GM12878 (cell line): ENCODE data around the gene MLNR. TPM values are rescaled to one million over a fixed set of nuclear protein-coding genes. Genes with fewer than 3 reads are reported as not detected.

Experiments
- ATAC-seq: fragments of 200-7000 bp; cut with Tn5 transposase; 3 replicates; pipeline ENCODE4 v1.9.1; 2020; ENCODE audit warnings: mild to moderate bottlenecking, moderate library complexity
- BruUV-seq: library from RNA; stranded (reverse); fragments of 400-500 nt; replicated peaks from 2 replicates; lab custom pipeline; 2021; lab: Mats Ljungman, UMichigan
- CTCF ChIA-PET: fragments of 300-600 bp; sonication (Branson Sonifier 250); formaldehyde crosslinking; extraction: SDS; loops from one replicate; lab custom pipeline; 2021; ENCODE audit warnings: inconsistent platforms; lab: Yijun Ruan, JAX
- POLR2A ChIA-PET: fragments of 350-600 bp; formaldehyde crosslinking; extraction: SDS; loops from one replicate; lab custom pipeline; 2021; ENCODE audit warnings: inconsistent platforms; lab: Charles Lee
- RAD21 ChIA-PET: fragments of 300-600 bp; sonication (Branson Sonifier 250); formaldehyde crosslinking; loops from one replicate; lab custom pipeline; 2023; ENCODE audit warnings: antibody characterized with exemption; ENCODE audit not compliant: unreplicated experiment; lab: Charles Lee
- SMC1A ChIA-PET: fragments of 300-600 bp; sonication (Branson Sonifier 250); formaldehyde crosslinking; loops from one replicate; lab custom pipeline; 2023; ENCODE audit not compliant: unreplicated experiment, uncharacterized antibody; lab: Charles Lee
- DNase-seq: peaks from one replicate; pipeline ENCODE4 v3.0.0-alpha.2; 2011; ENCODE audit warnings: low read depth, low spot score
- FAIRE-seq: peaks from 3 replicates; lab custom pipeline; 2011; peaks lifted over from hg19 to GRCh38; lab: Jason Lieb, UNC
- H2AFZ ChIP-seq: 2 replicates; pipeline ENCODE4 v1.6.0; 2011; ENCODE audit warnings: low read depth, low read length, control low read depth; ENCODE audit not compliant: control insufficient read depth
- H3K27ac ChIP-seq: 2 replicates; pipeline ENCODE4 v1.5.1; 2011; ENCODE audit warnings: control low read depth; ENCODE audit not compliant: control insufficient read depth, insufficient read depth
- H3K27me3 ChIP-seq, 2 experiments: replicated peaks in 1 of 2; 2 replicates each; pipeline versions ENCODE4 v1.6.0 to v1.6.1; 2011; ENCODE audit warnings: low read length in 1 of 2; ENCODE audit not compliant: control insufficient read depth in 2 of 2, insufficient read depth in 2 of 2
- H3K36me3 ChIP-seq, 2 experiments: 2 replicates each; pipeline ENCODE4 v1.5.1; 2011; ENCODE audit warnings: low read length in 1 of 2; ENCODE audit not compliant: control insufficient read depth in 2 of 2, insufficient read depth in 2 of 2
- H3K4me1 ChIP-seq: 2 replicates; pipeline ENCODE4 v1.6.1; 2011; ENCODE audit warnings: mild to moderate bottlenecking, low read length, moderate library complexity, mixed read lengths; ENCODE audit not compliant: control insufficient read depth, insufficient read depth
- H3K4me2 ChIP-seq: 2 replicates; pipeline ENCODE4 v1.6.0; 2011; ENCODE audit warnings: control low read depth; ENCODE audit not compliant: control insufficient read depth, insufficient read depth
- H3K4me3 ChIP-seq: fragments of 200-600 bp; sonication (generic); 2 replicates; pipeline ENCODE4 v1.5.1; 2016
- H3K79me2 ChIP-seq: 2 replicates; pipeline ENCODE4 v1.6.0; 2011; ENCODE audit warnings: low read length; ENCODE audit not compliant: control insufficient read depth, insufficient read depth
- H3K9ac ChIP-seq: 2 replicates; pipeline ENCODE4 v1.8.0; 2011; ENCODE audit warnings: low read length, control low read depth, mixed read lengths; ENCODE audit not compliant: control insufficient read depth, insufficient read depth
- H3K9me3 ChIP-seq: replicated peaks from 3 replicates; pipeline ENCODE4 v1.5.1; 2011; ENCODE audit warnings: mild to moderate bottlenecking, low read length; ENCODE audit not compliant: control insufficient read depth, insufficient read depth
- H4K20me1 ChIP-seq: 2 replicates; pipeline ENCODE4 v1.6.0; 2011; ENCODE audit not compliant: control insufficient read depth, insufficient read depth
- ASH2L ChIP-seq: fragments of 300-600, 200-600 bp; sonication (generic); IDR thresholded peaks from 2 replicates; pipeline ENCODE4 v1.6.1; 2017; ENCODE audit warnings: low read depth, mild to moderate bottlenecking, borderline replicate concordance
- BMI1 ChIP-seq: fragments of 450-650 bp; IDR thresholded peaks from 2 replicates; pipeline ENCODE4 v1.6.1; 2016; ENCODE audit warnings: mild to moderate bottlenecking, moderate library complexity, borderline replicate concordance
- CBX5 ChIP-seq: sonication (generic); IDR thresholded peaks from 2 replicates; pipeline ENCODE4 v1.6.1; 2016; ENCODE audit warnings: low read depth, moderate library complexity, mild to moderate bottlenecking, inconsistent platforms
- CHD1 ChIP-seq: IDR thresholded peaks from 2 replicates; pipeline ENCODE4 v1.6.1; 2012; ENCODE audit warnings: low read depth, low read length, improper control_type of control experiment
- HCFC1 ChIP-seq: fragments of 150-350 bp; IDR thresholded peaks from 2 replicates; pipeline ENCODE4 v1.6.1; 2014; ENCODE audit warnings: low read length
- JUND ChIP-seq: IDR thresholded peaks from 2 replicates; pipeline ENCODE4 v1.6.1; 2012; ENCODE audit warnings: low read depth, mild to moderate bottlenecking, low read length, improper control_type of control experiment, moderate library complexity
- KLF5 ChIP-seq: fragments of 450-650 bp; IDR thresholded peaks from 2 replicates; pipeline ENCODE4 v1.6.1; 2014; ENCODE audit warnings: mild to moderate bottlenecking; ENCODE audit not compliant: partially characterized antibody
- NFYA ChIP-seq: IDR thresholded peaks from 2 replicates; pipeline ENCODE4 v1.6.1; 2011; ENCODE audit warnings: low read depth, mild to moderate bottlenecking, low read length, improper control_type of control experiment, borderline replicate concordance
- PML ChIP-seq: IDR thresholded peaks from 2 replicates; pipeline ENCODE4 v1.6.1; 2012; ENCODE audit warnings: low read length, inconsistent platforms
- TCF3 ChIP-seq: IDR thresholded peaks from 2 replicates; pipeline ENCODE4 v1.6.1; 2012; ENCODE audit warnings: low read depth, mild to moderate bottlenecking, low read length, borderline replicate concordance; ENCODE audit not compliant: insufficient read depth
- WGBS: methylation state at CpG from one replicate; pipeline ENCODE4 v1.1.6; 2016; ENCODE audit warnings: low lambda C conversion rate; ENCODE audit not compliant: insufficient replicate concordance, insufficient coverage; ENCODE audit errors: missing lambda C conversion rate; 5-methylcytosine and 5-hydroxymethylcytosine counted together
- in situ Hi-C: fragments of 300-500 bp; cut with MboI; formaldehyde crosslinking; loops from 9 replicates; pipeline ENCODE4 v1.14.3; 2018; ENCODE audit warnings: mixed read lengths
- intact Hi-C: fragments of 100-400 bp; cut with micrococcal nuclease; formaldehyde crosslinking; loops from one replicate; pipeline ENCODE4 v1.14.2; 2022; ENCODE audit not compliant: unreplicated experiment
- polyA plus RNA-seq, 11 experiments: library from polyadenylated mRNA; depleted of rRNA in 4 of 11; unstranded in 6 of 11; stranded (reverse) in 5 of 11; fragments of >200 nt; fragmentation: Nextera tagmentation in 4 of 11; fragmentation: Illumina TruSeq in 1 of 11; extraction: Ambion mirVana in 4 of 11; extraction: Trizol in 1 of 11; gene quantifications; 1 replicate in 1 of 11; 2 replicates in 10 of 11; pipeline versions ENCODE4 v1.2.1 to v1.2.3, GENCODE V29; 2011 to 2016; ENCODE audit warnings: inconsistent platforms in 2 of 11, missing spikeins in 2 of 11, low read depth in 1 of 11
- total RNA-seq, 4 experiments: library from RNA; depleted of rRNA in 3 of 4; stranded (reverse); fragments of >200 nt in 3 of 4; fragmentation: Illumina TruSeq in 1 of 4; extraction: Trizol in 1 of 4; gene quantifications; 2 replicates each; pipeline versions ENCODE4 v1.2.1 to v1.2.3, GENCODE V29; 2013 to 2021
- TF ChIP-seq, protein P1 (sequence below): IDR thresholded peaks from 2 replicates; pipeline ENCODE4 v1.6.1; 2012; ENCODE audit warnings: mild to moderate bottlenecking, low read depth, low read length
- TF ChIP-seq, protein P2 (sequence below): fragments of 450-650 bp; formaldehyde crosslinking; IDR thresholded peaks from 2 replicates; pipeline ENCODE4 v1.5.0; 2022; ENCODE audit warnings: mild to moderate bottlenecking, missing genetic modification characterization
- TF ChIP-seq, protein P3 (sequence below): IDR thresholded peaks from 2 replicates; pipeline ENCODE4 v1.6.1; 2012; ENCODE audit warnings: low read depth, low read length, improper control_type of control experiment

The MLNR gene
- total and polyA plus RNA-seq, 10 of the 15 experiments (the other 5 are each of a cell fraction or from before 2014, with no cell fraction given), result not detected

DNA sequence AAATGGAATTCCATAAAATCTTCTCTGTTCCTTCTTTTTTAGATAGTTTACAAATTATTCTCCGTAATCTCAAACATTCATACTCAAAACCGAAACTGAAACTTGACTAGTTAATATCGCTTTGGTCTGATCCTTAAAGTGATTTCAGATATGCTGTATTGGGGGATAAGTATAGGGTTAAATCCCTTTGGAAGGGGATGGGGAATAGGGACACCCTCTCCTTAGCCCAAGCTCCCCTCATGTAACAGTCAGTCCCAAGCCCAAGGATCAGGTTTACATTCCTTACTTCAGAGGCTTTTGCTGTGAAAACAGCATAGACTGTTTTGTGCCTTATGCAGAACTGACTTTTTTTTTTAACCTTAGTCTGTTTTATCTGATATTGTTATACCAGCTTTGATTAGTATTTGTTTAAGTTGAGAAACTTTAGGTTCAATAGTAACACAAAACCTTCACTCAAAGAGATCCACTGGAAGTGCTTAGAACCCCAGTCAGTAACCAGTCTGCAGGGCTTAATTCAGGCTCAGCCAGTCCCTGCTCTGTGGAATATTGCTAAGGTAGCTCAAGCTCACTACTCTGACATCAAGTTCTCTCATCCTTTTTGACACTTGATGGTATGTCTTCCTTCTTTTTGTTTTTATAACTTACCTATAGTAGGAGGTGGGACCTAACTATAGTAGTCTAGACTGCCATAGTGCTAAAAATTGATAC, 38.1 kb downstream of the MLNR start (continued):
- TF ChIP-seq, protein P1, sequence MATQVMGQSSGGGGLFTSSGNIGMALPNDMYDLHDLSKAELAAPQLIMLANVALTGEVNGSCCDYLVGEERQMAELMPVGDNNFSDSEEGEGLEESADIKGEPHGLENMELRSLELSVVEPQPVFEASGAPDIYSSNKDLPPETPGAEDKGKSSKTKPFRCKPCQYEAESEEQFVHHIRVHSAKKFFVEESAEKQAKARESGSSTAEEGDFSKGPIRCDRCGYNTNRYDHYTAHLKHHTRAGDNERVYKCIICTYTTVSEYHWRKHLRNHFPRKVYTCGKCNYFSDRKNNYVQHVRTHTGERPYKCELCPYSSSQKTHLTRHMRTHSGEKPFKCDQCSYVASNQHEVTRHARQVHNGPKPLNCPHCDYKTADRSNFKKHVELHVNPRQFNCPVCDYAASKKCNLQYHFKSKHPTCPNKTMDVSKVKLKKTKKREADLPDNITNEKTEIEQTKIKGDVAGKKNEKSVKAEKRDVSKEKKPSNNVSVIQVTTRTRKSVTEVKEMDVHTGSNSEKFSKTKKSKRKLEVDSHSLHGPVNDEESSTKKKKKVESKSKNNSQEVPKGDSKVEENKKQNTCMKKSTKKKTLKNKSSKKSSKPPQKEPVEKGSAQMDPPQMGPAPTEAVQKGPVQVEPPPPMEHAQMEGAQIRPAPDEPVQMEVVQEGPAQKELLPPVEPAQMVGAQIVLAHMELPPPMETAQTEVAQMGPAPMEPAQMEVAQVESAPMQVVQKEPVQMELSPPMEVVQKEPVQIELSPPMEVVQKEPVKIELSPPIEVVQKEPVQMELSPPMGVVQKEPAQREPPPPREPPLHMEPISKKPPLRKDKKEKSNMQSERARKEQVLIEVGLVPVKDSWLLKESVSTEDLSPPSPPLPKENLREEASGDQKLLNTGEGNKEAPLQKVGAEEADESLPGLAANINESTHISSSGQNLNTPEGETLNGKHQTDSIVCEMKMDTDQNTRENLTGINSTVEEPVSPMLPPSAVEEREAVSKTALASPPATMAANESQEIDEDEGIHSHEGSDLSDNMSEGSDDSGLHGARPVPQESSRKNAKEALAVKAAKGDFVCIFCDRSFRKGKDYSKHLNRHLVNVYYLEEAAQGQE, result no peak
- TF ChIP-seq BMI1 (no peak), TCF3 (no peak), NFYA (no peak), JUND (no peak)

DNA sequence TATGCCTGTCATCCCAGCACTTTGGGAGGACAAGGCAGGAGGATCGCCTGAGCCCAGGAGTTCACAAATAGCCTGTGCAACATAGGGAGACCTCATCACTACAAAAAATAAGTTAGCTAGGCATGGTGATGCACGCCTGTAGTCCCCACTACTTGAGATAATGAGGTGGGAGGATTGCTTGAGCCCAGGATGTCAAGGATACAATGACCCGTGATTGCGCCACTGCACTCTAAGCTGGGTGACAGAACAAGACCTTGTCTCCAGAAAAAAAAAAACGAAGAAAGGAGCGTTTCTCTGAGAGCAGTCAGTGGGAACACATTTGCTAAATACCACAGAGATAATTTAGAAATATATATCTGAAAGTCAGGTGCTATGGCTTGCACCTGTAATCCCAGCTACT, 39.4 kb downstream of the MLNR start:
- Histone ChIP-seq H3K9me3 (no peaks in the 10 kb centered on the region), H3K79me2 (no peaks in the 10 kb centered on the region), H3K27me3 (no peaks in the 10 kb centered on the region), H3K9ac (no peak overlapping the region), H2AFZ (no peak overlapping the region), H3K4me3 (no peak overlapping the region), H3K36me3 (peaks cover 0 to 16% of the 10 kb centered on the region in 2 experiments; a peak in 3 of 4 replicates), H3K4me2 (no peak overlapping the region), H4K20me1 (no peaks in the 10 kb centered on the region), H3K4me1 (no peaks in the 10 kb centered on the region), H3K27ac (no peak overlapping the region)
- FAIRE-seq (no peak), ATAC-seq (no peak), DNase-seq (no peak)
- intact Hi-C loops (no loop called here), in situ Hi-C loops (no loop called here)
- ChIA-PET RAD21 (interaction anchor here (1.2 kb wide), 1 partner anchor 12 kb away, joined by 3 read pairs; the partner anchor contains the start of gene CDADC1), CTCF (interaction anchor here (0.7 kb wide), 1 partner anchor 18 kb away, joined by 3 read pairs; no protein-coding TSS in a partner anchor), POLR2A (no interaction called here), SMC1A (no interaction called here)
- WGBS, result 91% methylated on average over 6 of the region's 6 CpGs
- BruUV-seq, result no TSS peak
- no peak for TF ChIP-seq CHD1
- TF ChIP-seq, protein P2, sequence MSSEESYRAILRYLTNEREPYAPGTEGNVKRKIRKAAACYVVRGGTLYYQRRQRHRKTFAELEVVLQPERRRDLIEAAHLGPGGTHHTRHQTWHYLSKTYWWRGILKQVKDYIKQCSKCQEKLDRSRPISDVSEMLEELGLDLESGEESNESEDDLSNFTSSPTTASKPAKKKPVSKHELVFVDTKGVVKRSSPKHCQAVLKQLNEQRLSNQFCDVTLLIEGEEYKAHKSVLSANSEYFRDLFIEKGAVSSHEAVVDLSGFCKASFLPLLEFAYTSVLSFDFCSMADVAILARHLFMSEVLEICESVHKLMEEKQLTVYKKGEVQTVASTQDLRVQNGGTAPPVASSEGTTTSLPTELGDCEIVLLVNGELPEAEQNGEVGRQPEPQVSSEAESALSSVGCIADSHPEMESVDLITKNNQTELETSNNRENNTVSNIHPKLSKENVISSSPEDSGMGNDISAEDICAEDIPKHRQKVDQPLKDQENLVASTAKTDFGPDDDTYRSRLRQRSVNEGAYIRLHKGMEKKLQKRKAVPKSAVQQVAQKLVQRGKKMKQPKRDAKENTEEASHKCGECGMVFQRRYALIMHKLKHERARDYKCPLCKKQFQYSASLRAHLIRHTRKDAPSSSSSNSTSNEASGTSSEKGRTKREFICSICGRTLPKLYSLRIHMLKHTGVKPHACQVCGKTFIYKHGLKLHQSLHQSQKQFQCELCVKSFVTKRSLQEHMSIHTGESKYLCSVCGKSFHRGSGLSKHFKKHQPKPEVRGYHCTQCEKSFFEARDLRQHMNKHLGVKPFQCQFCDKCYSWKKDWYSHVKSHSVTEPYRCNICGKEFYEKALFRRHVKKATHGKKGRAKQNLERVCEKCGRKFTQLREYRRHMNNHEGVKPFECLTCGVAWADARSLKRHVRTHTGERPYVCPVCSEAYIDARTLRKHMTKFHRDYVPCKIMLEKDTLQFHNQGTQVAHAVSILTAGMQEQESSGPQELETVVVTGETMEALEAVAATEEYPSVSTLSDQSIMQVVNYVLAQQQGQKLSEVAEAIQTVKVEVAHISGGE (CRISPR knock-in tag), result no peak
- no peak for TF ChIP-seq ASH2L
- TF ChIP-seq PML, result no peak
- TF ChIP-seq CBX5, result no peak
- TF ChIP-seq KLF5, result no peak
- no peak for TF ChIP-seq HCFC1
- TF ChIP-seq, protein P3, sequence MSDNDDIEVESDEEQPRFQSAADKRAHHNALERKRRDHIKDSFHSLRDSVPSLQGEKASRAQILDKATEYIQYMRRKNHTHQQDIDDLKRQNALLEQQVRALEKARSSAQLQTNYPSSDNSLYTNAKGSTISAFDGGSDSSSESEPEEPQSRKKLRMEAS, result no peak
- TF ChIP-seq, all 136 proteins: peak for 0
